ENCODE measurements around the gene PITPNC1.
"Not testable (repeated sequence)": the region's sequence is repeated elsewhere in the genome, so short reads cannot be mapped to it uniquely, and the experiment has no call there.

The PITPNC1 gene

GRCh38 chr17:67425571-67426160, 48.6 kb downstream of the PITPNC1 start:
- no peak for FAIRE-seq
- no peak for DNase-seq (ENCODE audit: extremely low spot score, insufficient read length, low read depth)

DNA sequence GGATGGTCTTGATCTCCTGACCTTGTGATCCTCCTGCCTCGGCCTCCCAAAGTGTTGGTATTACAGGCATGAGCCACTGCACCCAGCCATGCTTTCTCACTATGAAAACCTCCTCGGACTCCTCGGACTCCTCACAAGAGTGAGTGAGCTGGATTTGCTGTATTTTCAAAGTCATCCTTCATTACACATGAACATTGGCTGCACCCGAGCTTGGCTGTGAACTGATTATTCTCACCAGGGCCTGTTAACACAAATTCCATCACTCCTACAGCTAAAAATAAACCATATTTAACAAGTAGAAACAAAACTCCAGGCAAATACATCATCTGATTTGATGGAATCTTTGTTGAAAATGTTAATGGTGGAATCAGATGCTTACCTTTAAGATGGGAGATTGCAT, 50.3 kb downstream of the PITPNC1 start:
- FAIRE-seq, result no peak
- DNase-seq (ENCODE audit: extremely low spot score, insufficient read length, low read depth), result no peak

DNA sequence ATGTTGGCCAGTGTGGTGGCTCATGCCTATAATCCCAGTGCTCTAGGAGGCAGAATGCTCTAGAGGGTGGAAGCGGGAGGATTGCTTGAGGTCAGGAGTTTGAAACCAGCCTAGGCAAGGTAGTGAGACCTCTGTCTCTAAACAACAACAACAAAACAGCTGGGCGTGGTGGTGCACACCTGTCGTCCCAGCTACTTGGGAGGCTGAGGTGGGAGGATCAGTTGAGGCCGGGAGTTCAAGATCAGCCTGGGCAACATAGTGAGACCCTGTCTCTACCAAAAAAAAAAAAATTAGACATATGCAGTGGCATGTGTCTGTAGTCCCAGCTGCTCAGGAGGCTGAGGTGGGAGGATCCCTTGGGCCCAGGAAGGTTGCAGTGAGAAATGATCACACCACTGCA, 53.4 kb downstream of the PITPNC1 start:
- not testable (repeated sequence) for FAIRE-seq; DNase-seq (ENCODE audit: extremely low spot score, insufficient read length, low read depth)

DNA sequence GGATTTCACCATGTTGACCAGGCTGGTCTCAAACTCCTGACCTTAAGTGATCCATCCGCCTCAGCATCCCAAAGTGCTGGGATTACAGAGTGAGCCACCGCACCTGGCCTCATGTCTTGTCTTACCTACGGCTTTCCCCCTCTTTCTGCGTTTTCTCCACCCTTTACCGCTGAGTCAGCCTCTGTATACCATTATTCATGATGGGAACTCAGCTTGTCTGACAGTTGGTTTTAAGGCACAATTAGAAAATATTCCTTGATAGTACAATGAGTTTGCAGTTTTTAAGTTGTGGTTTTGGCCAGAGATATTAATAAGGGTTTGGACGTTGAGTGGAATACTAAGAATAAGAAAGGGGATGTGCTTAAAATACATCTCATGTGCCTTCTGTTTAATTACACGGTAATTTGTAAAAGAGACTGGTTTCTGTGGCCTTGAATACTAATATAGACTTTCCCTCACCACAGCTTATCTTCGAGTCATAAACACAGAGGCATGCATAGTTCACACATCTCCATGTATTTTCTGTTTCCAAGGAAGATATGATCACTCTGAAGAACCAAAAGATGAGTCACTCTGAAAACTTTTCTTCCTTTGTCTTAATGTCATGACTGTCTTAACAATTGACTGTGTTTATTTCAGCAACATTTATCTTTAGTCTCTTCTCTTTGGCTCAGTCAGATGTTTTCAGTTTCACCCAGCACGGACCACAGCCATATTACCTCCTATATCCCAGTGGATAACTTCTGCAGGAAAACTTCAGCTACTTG, 54.4 kb downstream of the PITPNC1 start:
- FAIRE-seq (no peak), DNase-seq (ENCODE audit: extremely low spot score, insufficient read length, low read depth) (no peak)

- DNase-seq (ENCODE audit: extremely low spot score, insufficient read length, low read depth), result no peak
- no peak for FAIRE-seq
Observed at GRCh38 chr17:67433248-67433924, 56.3 kb downstream of the PITPNC1 start.

DNA sequence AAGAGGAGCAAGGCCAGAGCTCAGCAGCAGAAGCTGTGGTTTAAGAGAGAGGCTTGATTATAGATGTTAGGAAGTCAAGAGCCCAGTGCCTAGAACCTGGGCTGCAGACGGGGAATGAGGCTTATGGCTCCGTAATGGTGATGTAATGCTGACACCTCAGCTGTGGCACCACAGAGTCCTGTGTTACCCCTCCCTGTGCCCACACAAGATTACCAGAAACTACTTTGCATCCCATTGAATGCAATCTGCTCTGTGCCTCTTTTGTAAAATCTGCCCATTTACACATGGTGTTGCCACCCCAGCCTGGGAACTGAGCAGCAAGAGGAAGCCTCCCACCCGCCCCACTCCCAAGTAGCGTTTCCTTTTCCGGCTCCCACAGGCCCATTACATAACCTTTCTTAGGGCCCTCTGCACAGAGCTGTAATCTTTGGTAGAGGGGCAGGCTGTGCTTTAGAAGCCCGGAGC, 57.0 kb downstream of the PITPNC1 start:
- FAIRE-seq (no peak), DNase-seq (ENCODE audit: extremely low spot score, insufficient read length, low read depth) (no peak)

DNA sequence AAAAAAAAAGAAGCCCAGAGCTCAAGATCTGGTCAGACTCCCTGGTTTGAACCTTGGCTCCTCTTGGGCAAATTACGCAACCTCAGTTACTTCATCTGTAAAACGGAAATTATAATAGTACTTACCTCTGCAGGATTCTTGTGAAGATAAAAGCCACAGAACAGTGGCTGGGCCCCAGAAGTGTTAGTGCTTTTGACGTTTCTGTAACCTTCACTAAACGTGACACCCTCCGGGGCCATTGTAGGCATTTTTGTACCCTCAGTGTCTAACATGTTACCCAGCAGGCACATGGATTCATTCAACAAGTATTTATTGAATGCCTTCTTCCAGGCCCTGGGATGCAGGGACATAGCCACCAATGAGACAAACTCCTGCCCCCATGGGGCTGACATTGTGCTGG, 58.0 kb downstream of the PITPNC1 start:
- FAIRE-seq (no peak), DNase-seq (ENCODE audit: extremely low spot score, insufficient read length, low read depth) (no peak)

GRCh38 chr17:67435786-67436185, 58.7 kb downstream of the PITPNC1 start:
- DNase-seq (ENCODE audit: extremely low spot score, insufficient read length, low read depth), result no peak

DNA sequence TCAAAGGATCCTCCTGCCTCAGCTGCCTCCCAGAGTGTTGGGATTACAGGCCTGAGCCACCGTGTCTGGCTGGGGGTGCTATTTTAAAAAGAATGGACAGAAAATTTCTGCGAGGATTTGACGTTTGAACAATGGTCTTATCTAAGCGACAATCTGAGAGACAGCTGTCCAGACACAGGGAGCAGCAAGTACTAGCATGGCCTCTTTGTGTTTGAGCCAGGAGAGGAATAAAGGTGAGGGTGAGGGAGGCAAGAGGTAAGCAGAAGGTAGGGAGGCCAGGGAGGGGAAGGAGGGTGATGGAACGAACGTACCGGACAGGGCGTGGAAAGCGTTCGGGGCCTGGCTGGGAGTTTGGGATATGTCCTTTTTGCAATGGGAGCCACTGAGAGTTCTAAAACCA, 59.2 kb downstream of the PITPNC1 start:
- no peak for DNase-seq (ENCODE audit: extremely low spot score, insufficient read length, low read depth)
- FAIRE-seq, result no peak

More at GRCh38 chr17:67435786-67436185, 58.7 kb downstream of the PITPNC1 start:
- FAIRE-seq, result no peak

DNA sequence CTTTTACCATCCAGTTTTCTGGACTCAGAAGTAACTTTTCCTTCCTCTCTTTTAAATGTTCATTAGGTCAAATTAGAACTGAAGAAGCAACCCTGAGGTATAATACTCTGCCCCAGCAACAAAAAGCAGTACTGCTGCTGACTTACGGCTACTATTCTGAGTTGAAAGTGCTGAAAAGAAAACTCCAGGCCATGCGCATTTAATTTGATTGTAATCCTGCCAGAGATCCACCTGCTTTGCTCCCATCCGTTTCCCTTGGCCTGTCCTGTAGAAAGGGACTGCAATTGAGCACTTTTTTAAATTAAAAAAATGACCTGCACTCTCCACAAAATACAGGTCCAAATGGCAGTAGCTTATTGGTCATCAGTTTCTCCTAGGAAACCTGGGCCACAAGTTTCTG, 61.6 kb downstream of the PITPNC1 start:
- DNase-seq (ENCODE audit: extremely low spot score, insufficient read length, low read depth) (no peak), FAIRE-seq (no peak)

- no peak for DNase-seq (ENCODE audit: extremely low spot score, insufficient read length, low read depth)
- FAIRE-seq, result no peak
Observed at GRCh38 chr17:67439269-67439668, 62.2 kb downstream of the PITPNC1 start.

DNA sequence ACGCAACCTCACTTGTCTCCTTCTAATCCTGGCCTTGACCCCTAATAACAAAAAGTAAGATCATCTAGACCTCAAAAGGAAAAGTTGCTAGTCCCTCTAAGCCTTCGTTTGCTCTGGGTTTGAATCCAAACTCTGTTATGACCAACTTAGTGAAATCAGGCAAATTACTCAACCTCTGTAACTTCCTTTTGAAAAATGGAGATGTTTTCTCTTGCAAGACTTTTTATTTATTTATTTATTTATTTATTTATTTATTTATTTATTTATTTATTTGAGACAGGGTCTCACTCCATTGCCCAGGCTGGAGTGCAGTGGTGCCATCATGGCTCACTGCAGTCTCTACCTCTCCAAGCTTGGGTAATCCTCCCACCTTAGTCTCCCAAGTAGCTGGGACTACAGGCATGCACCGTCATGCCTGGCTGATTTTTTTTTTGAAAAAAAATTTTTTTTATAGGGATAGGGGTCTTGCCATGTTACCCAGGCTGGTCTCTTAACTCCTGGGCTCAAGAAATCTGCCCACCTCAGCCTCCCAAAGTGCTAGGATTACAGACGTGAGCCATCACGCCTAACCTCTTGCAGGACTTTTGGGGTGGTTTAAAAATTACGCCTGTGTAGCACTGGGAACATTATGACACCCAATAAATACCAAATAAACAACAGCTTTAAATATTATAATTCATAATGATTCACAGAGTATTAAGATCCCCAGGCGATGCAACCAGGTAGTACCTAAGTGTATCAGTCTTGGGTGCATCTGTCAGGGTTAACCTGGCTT, 63.4 kb downstream of the PITPNC1 start:
- DNase-seq (ENCODE audit: extremely low spot score, insufficient read length, low read depth) (no peak), FAIRE-seq (no peak)

DNA sequence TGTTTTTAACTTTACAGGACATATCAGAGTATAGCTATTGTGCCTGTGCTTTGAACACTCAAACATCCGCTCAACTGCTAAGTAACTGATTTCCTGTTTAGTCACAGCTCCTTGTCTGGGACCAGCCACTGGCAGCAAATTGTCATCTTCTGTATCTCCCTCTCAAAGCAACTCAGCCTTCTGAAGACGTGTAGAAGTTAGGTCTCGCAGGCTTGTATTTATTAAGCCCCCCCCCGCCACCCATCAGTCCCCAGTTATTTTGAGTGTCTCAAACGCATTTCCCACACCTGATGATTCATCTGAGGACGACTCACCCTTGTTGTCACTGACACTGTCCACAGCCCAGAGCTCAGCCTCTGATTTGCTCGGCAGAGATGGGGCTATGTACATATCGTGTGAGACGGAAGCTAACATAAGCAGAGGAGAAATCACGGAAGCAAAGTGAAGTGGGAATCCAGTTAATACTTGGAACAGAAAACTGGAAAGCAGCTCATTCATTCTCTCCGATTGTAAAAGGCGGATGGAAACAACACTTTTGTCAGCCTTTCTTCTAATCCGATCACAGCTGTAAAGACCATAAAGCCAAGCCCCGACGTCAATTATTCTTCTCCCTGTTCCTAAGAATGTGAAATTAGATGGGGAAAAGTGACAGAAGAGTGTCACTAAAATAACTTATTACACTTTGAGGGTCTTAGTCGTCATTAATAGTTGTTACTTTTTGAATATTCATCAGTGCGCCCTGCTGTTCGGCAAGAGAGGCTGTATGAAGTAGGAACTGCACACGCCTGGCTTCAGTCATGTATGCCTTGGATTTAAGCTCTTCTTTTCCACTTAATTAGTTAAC, 64.2 kb downstream of the PITPNC1 start:
- DNase-seq (ENCODE audit: extremely low spot score, insufficient read length, low read depth) (no peak), FAIRE-seq (peak; percentile 71)

GRCh38 chr17:67441896-67442219, 64.8 kb downstream of the PITPNC1 start:
- no peak for FAIRE-seq
- no peak for DNase-seq (ENCODE audit: extremely low spot score, insufficient read length, low read depth)

- DNase-seq (ENCODE audit: extremely low spot score, insufficient read length, low read depth), result no peak
- FAIRE-seq, result no peak
Observed at GRCh38 chr17:67442787-67443624, 65.9 kb downstream of the PITPNC1 start.

DNA sequence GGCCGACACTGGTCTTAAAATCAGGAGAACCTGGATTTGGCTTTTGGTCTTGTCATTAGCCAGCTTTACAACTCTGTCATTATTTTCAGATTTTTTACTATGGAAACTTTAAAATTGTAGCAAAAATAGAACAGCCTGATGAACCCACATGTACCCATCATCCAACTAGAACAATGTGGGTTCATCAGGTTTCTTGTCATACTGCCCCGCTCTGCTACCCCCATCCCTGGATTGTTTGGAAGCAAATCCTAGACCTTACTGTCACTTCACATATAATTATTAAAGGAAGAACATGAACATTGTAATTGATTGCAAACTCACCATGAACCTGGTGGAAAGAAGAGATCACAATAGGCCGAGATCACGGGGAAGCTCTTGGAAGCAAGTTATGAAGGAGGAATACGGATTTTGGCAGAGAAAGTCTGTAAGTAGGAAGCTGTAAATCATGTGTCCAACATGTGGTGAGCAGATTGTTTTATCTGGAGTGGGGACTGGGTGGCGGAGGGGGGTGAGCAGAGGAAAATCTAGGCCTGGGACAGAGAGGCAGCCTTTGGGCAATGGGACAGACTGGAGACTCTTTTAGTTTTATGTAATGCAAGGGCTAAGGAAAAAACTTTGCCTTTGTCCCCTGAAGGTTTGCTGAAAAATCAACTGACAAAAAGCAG, 67.0 kb downstream of the PITPNC1 start:
- DNase-seq (ENCODE audit: extremely low spot score, insufficient read length, low read depth), result no peak

DNA sequence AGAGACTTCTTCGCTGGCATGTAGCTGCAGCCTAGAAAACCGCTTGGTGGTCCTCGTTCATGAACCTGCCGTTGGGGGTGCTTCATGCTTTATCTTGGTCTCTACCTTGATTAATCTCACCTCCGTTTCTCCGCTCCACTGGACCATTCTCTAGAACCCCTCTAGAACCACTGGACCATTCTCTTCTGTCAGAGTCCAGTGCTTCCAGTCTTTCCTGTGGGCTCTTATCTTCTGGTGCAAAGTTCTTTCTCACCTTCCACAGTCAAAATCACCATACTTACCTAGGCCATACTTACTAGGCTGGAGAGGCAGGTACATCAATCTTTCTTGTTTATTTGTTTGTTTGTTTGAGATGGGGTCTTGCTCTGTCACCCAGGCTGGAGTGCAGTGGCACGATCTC, 71.4 kb downstream of the PITPNC1 start:
- FAIRE-seq (no peak), DNase-seq (ENCODE audit: extremely low spot score, insufficient read length, low read depth) (no peak)

More for the DNA sequence above, 67.0 kb downstream of the PITPNC1 start:
- FAIRE-seq, result no peak

DNA sequence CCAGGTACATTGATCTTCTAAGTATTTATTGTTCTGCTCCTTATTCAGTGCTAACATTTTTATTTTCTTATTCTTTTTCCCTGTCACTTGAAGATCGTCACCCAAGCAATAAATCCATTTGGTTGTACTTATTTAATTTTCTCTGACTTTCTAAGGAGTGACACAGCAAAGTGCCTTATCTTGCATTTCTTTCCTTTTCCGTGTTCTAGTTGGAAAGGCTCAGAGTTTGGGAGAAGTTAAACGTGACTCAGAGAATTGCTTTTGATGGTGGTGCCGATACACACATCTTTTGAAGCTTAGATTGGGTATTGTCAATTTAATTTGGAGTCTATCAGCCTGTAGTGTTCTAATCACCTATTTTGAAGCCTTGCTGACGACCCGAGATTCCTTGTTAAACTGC, 72.0 kb downstream of the PITPNC1 start:
- FAIRE-seq, result no peak

More for the DNA sequence above, 72.0 kb downstream of the PITPNC1 start:
- no peak for DNase-seq (ENCODE audit: extremely low spot score, insufficient read length, low read depth)

All from GM18507 (cell line).